Stomach smooth muscle (tissue), 2 donors: ENCODE measurements around the gene ACTBL2.

Source experiments
- H3K27ac ChIP-seq: one replicate; pipeline ENCODE4 v1.7.0; 2013; ENCODE audit warnings: mild to moderate bottlenecking, low read length, inconsistent platforms
- H3K27me3 ChIP-seq, 2 donors: one replicate each; pipeline ENCODE4 v1.7.0; 2013; ENCODE audit warnings: low read length in 2 of 2; ENCODE audit not compliant: insufficient read depth in 2 of 2, control insufficient read depth in 1 of 2
- H3K36me3 ChIP-seq, 2 donors: one replicate each; pipeline ENCODE4 v1.7.0; 2013; ENCODE audit warnings: low read length in 2 of 2; ENCODE audit not compliant: control insufficient read depth in 2 of 2, insufficient read depth in 2 of 2
- H3K4me1 ChIP-seq: one replicate; pipeline ENCODE4 v1.7.0; 2013; ENCODE audit warnings: low read length; ENCODE audit not compliant: control insufficient read depth, insufficient read depth
- H3K4me3 ChIP-seq, 2 donors: one replicate each; pipeline ENCODE4 v1.7.0; 2013; ENCODE audit warnings: low read length in 2 of 2
- H3K9ac ChIP-seq, 2 donors: one replicate each; pipeline ENCODE4 v1.7.0; 2013; ENCODE audit warnings: low read length in 2 of 2, mild to moderate bottlenecking in 1 of 2
- H3K9me3 ChIP-seq, 2 donors: one replicate each; pipeline ENCODE4 v1.7.0; 2013; ENCODE audit warnings: low read length in 2 of 2; ENCODE audit not compliant: control insufficient read depth in 2 of 2
- donor health status: healthy.
- donor health status: Pancreatic carcinoma.

Gene ACTBL2

DNA sequence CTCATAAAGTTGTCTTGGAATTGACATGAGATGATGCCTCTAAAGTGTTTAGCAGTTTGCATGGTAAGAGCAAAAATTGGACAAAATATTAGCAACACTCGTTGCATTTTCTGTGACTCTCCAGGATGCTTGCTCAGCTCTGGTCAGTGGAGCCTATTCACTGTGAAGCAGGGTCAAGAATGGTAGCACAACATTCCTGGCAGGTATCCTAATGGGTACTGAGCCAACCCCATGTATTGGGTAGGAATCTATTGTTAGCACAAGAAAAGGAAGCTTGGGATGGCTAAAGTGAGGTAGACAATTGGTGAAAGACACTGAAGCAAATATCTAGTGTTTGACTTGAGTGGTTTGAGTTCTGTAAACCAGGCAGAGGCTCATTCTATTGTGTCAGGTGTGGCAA lies 10.4 kb upstream of the ACTBL2 start:
- H3K9ac ChIP-seq = no peak overlapping the region
- no peaks in the 10 kb centered on the region for H3K9me3 ChIP-seq
- H3K27me3 ChIP-seq = no peaks in the 10 kb centered on the region
- H3K4me1 ChIP-seq = peaks cover 7% of the 10 kb centered on the region
- H3K36me3 ChIP-seq = no peaks in the 10 kb centered on the region
- H3K4me3 ChIP-seq = no peak overlapping the region
- no peak overlapping the region for H3K27ac ChIP-seq

DNA sequence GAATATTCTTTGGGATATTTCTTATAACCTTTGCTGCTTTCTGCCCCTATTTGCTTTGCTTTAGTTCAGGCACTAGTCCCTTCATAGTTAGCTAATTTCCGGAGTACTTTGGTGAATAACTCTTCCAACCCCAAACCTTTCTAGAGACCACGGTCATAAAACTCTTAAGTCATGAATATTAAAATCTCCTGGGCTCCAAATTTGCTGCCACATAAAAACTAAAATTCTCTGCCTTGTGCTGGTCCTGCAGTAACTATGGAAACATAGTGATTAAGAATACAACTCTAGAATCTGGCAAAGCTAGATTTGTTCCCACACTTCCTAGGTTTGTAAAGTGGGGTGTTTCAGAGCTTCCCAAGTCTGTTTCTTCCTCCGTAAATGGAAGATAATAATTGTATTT lies 10.0 kb upstream of the ACTBL2 start:
- Histone ChIP-seq H3K9ac (no peak overlapping the region), H3K4me1 (peaks cover 7% of the 10 kb centered on the region), H3K9me3 (no peaks in the 10 kb centered on the region), H3K36me3 (no peaks in the 10 kb centered on the region), H3K4me3 (no peak overlapping the region), H3K27me3 (no peaks in the 10 kb centered on the region), H3K27ac (no peak overlapping the region)

DNA sequence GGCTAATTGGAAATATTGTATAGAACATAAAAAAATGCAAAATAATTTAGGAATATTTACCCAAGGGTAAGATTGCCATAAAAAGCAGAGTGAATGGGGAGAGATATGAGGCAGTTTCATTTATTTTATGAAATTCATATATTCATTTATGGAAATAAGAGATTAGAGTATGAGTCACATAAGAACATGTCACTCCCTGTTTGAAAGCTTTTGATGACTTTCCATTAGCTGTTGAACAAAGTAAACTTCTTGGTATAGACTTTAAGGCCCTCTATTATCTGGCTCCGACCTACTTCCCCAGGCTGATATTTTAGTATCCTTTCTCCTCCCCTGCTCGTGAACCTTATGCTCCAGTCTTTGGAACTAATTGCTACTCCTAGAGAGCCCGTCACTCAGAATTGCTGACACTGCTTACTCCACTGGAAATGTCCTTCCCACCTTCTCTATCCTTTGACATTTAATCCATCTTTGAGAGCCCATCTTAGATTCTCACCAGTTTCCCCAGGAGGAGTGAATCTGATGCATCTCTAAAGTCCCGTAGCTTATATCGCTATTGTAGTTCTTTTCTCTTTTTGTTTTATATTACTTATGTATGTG lies 8.9 kb upstream of the ACTBL2 start:
- no peak overlapping the region for H3K4me3 ChIP-seq
- no peak overlapping the region for H3K27ac ChIP-seq
- H3K4me1 ChIP-seq = peaks cover 7% of the 10 kb centered on the region

DNA sequence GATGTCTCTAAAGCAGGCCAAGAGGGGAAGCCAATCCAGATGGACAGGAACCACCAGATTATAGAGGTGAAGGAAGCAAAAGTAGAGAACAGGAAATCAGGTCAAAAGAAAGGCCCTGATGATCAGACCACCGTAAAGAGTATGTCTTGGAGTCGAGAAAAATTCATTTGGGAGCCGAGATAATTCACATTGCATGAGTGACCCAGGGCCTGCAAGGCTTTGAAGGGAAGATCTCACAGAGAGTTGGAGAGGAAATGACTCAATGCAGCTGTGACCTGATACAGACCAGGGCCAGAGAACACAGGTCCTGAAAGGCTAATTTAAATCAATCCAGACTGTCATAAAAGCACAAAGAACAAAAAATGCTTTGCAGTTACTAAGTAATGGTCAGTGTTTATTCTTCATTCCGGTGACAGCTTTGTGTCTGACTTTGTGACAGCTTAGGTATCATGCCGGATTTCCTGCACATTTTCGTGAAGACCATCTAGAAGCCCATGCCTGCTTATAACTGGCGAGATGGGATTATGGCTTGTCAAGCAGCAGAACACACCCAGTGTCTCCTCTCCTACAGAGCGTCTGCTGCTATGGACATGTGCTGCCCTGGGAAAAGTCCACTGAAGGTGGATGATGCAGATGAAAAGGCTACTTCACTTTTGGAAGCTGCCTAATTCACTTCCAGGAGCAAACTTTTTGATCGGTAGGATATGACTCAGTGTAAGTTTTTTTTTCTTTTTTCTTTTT lies 5.8 kb upstream of the ACTBL2 start:
- H3K9ac ChIP-seq = no peak overlapping the region
- no peaks in the 10 kb centered on the region for H3K36me3 ChIP-seq
- peaks cover 4% of the 10 kb centered on the region for H3K4me1 ChIP-seq

More for the DNA sequence above, 8.9 kb upstream of the ACTBL2 start:
- Histone ChIP-seq H3K9ac (no peak overlapping the region), H3K27me3 (no peaks in the 10 kb centered on the region), H3K36me3 (no peaks in the 10 kb centered on the region), H3K9me3 (no peaks in the 10 kb centered on the region)

DNA sequence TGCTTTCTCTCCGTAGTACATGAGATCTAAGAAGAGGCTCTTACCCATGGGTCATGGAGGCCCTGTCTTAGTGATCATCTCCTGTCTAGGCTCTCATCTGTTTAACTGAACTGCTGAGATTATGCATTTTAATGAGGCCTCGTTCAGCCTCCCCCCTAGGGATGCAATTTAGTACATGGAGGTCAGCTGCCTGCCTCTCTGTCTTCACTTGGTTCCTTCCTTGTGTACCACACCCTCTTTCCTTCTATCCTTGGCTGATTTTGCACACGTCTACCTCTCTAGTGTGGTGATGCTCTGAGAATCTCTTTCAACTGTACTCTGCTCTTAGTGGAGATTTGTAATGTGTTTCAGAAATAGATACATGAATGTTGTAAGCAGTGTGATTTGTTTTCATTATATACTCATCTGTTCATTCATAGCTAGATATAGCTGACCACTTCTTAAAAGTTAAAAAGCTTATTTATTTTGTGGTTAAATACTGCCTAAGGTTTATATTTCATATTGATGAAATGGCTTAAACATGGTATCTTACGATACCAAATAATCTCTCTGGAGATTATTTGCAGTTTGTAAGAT lies 3.5 kb upstream of the ACTBL2 start:
- no peak overlapping the region for H3K4me3 ChIP-seq
- H3K27ac ChIP-seq = no peak overlapping the region
- H3K36me3 ChIP-seq = no peaks in the 10 kb centered on the region
- no peak overlapping the region for H3K9ac ChIP-seq
- H3K9me3 ChIP-seq = no peaks in the 10 kb centered on the region
- no peaks in the 10 kb centered on the region for H3K27me3 ChIP-seq
- H3K4me1 ChIP-seq = peaks cover 4% of the 10 kb centered on the region

More for the DNA sequence above, 5.8 kb upstream of the ACTBL2 start:
- Histone ChIP-seq H3K4me3 (no peak overlapping the region), H3K27me3 (no peaks in the 10 kb centered on the region), H3K9me3 (no peaks in the 10 kb centered on the region), H3K27ac (no peak overlapping the region)

DNA sequence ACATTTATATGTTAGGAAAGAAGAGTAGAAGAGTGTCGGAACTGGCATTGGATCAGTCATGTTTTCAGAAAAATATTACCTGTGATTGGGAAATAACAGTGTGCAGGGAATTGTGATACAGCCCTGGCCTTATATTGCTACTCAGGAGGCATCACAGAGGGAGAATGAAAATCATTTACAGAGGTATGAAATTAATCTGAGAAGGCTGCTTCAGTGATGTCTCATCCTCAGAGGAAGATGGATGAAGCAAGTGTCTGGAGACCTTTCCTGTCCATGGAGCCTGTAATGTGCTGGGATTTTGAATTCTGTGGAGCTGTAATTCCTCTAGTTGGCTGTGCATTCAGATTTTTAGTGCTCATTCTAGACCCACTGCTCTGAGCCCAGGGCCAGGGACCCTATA lies 3.8 kb downstream of the ACTBL2 start:
- Histone ChIP-seq H3K9me3 (no peaks in the 10 kb centered on the region), H3K27ac (no peak overlapping the region), H3K4me3 (no peak overlapping the region), H3K9ac (no peak overlapping the region), H3K27me3 (no peaks in the 10 kb centered on the region), H3K36me3 (no peaks in the 10 kb centered on the region), H3K4me1 (no peaks in the 10 kb centered on the region)

DNA sequence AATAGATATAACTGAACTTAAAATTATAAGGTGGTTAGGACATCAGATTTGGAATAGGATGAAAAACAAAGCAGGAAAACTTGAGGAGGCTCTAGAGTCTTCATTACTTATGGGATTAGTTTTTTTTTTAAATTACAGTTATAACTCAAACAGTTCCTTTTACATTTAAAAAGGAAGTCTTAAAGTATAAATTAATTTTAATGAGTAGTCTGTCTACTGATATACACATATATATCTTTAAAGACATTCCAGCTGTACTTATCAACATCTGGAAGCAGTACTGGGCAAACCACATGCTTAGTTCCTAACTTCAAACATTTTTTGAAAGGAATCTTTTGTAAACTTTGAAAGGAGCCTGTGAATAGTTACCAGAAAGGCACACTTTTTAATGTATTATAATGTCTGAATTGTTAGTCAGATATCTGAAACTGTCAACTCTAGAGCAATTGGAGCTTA lies 6.0 kb downstream of the ACTBL2 start:
- no peak overlapping the region for H3K9ac ChIP-seq
- no peaks in the 10 kb centered on the region for H3K36me3 ChIP-seq
- H3K4me3 ChIP-seq = no peak overlapping the region
- H3K9me3 ChIP-seq = no peaks in the 10 kb centered on the region
- H3K27me3 ChIP-seq = no peaks in the 10 kb centered on the region
- H3K4me1 ChIP-seq = no peaks in the 10 kb centered on the region
- H3K27ac ChIP-seq = no peak overlapping the region

DNA sequence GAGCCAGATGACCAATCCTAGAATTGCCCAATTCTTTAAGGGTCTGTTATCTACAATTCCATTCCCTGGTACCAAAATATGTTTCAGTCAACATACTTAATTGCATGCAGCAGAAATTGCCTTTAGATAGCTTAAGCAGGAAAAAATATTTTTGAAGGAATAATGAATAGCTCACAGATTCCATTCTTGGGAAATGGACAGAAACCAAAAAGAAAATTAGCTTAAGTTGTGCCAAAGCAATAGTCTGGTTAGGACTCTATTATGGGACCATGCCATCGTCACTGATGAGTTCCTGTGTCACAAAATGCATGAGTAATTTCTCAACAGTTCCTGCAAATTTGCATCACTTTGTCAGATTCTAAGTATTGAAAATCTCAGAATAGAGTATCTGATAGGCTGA lies 12.3 kb downstream of the ACTBL2 start:
- H3K9ac ChIP-seq = no peak overlapping the region
- no peaks in the 10 kb centered on the region for H3K36me3 ChIP-seq
- H3K4me3 ChIP-seq = no peak overlapping the region
- no peaks in the 10 kb centered on the region for H3K9me3 ChIP-seq
- no peaks in the 10 kb centered on the region for H3K4me1 ChIP-seq
- no peaks in the 10 kb centered on the region for H3K27me3 ChIP-seq
- no peak overlapping the region for H3K27ac ChIP-seq

DNA sequence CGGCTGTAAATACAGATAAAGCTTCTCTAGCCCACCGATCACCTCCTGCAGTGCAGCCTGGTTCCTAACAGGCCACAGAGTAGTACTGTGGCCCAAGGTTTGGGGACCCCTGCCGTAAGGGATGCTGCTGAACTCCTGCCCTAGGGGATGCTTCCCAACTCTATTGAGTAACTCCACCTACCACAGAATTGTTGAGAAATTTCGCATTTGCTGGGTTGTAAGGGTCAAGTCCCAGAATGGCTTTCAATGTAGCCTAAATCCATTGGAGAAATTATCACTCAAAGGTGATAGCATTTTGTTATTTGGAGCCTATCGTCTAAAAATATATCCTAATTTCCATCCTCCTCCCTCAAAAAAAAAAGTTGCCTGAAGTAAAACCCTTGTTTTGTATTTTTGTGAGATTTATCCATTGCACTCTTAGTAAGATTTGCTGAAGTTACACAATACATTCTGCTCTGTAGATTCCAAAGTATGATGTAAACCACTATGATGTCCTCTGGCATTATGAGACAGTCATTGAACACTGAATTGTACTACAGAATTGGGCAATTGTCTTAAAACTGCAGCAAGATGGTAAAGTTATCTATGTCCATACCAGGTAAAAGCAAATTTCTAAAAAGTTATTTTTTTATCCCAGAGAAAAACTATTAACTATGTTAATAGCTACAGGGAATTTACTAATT lies 14.0 kb downstream of the ACTBL2 start:
- Histone ChIP-seq H3K9ac (no peak overlapping the region), H3K27ac (no peak overlapping the region), H3K4me1 (no peaks in the 10 kb centered on the region), H3K36me3 (no peaks in the 10 kb centered on the region), H3K4me3 (no peak overlapping the region), H3K27me3 (no peaks in the 10 kb centered on the region), H3K9me3 (no peaks in the 10 kb centered on the region)

DNA sequence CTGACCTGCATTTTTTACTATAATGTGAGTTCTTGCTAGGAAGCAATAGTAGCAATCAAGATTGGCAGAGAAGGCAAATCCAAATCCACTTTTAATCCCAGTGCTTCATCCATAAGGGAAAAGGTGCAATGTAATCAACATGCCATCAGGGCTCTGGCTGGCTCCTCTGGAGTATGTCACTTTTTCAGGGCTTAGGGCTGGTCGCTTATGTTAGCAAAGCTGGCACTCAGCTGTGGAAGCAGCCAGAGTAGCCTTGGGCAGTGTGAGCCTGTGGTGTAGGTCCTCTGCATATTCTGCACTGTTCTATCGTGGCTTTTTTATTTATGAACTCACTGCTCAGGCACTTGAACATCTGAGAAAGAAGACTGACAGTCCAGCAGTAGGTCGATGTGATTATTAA lies 16.1 kb downstream of the ACTBL2 start:
- no peaks in the 10 kb centered on the region for H3K27me3 ChIP-seq

More for the DNA sequence above, 16.1 kb downstream of the ACTBL2 start:
- H3K9ac ChIP-seq = no peak overlapping the region
- H3K36me3 ChIP-seq = no peaks in the 10 kb centered on the region
- no peaks in the 10 kb centered on the region for H3K4me1 ChIP-seq
- no peak overlapping the region for H3K27ac ChIP-seq
- no peak overlapping the region for H3K4me3 ChIP-seq
- no peaks in the 10 kb centered on the region for H3K9me3 ChIP-seq
